ENCODE data around the gene CDH8.

CDH8 gene

GRCh38 chr16:61792194-61792909, 243.9 kb downstream of the CDH8 start:
- TF ChIP-seq EGR1 (IDR thresholded peaks at IDR 0.05) (no peak), MAX (IDR thresholded peaks at IDR 0.05) (no peak)

GRCh38 chr16:61791464-61791863, 244.8 kb downstream of the CDH8 start:
- no peak for TF ChIP-seq EP300 (IDR thresholded peaks at IDR 0.05; ENCODE audit: borderline replicate concordance)
- no peak for TF ChIP-seq EGR1 (IDR thresholded peaks at IDR 0.05)
- no peak for TF ChIP-seq TEAD4 (IDR thresholded peaks at IDR 0.05)
- no peak for TF ChIP-seq YY1 (IDR thresholded peaks at IDR 0.05; ENCODE audit: low read depth)
- no peak for TF ChIP-seq REST (IDR thresholded peaks at IDR 0.05; ENCODE audit: low read depth)
- no peak for TF ChIP-seq NFIC (IDR thresholded peaks at IDR 0.05)
- no peak for TF ChIP-seq USF1 (IDR thresholded peaks at IDR 0.05)
- TF ChIP-seq TCF12 (IDR thresholded peaks at IDR 0.05; ENCODE audit: low read depth) = no peak
- TF ChIP-seq RAD21 (IDR thresholded peaks at IDR 0.05; ENCODE audit: low read depth) = no peak
- TF ChIP-seq FOXM1 (IDR thresholded peaks at IDR 0.05; ENCODE audit: borderline replicate concordance, low read depth) = no peak
- no peak for TF ChIP-seq TAF1 (IDR thresholded peaks at IDR 0.05; ENCODE audit: low read depth)
- no peak for TF ChIP-seq ZBTB7A (IDR thresholded peaks at IDR 0.05; ENCODE audit: low read depth)
- no peak for TF ChIP-seq MAX (IDR thresholded peaks at IDR 0.05)

- TF ChIP-seq TCF12 (IDR thresholded peaks at IDR 0.05; ENCODE audit: low read depth) (no peak), NFIC (IDR thresholded peaks at IDR 0.05) (no peak), FOXM1 (IDR thresholded peaks at IDR 0.05; ENCODE audit: borderline replicate concordance, low read depth) (no peak), TAF1 (IDR thresholded peaks at IDR 0.05; ENCODE audit: low read depth) (no peak), TEAD4 (IDR thresholded peaks at IDR 0.05) (no peak), ZBTB7A (IDR thresholded peaks at IDR 0.05; ENCODE audit: low read depth) (no peak), YY1 (IDR thresholded peaks at IDR 0.05; ENCODE audit: low read depth) (no peak), CREB1 (IDR thresholded peaks at IDR 0.05; ENCODE audit: low read depth) (no peak)
Observed at GRCh38 chr16:61780161-61780560, 256.1 kb downstream of the CDH8 start.

GRCh38 chr16:61770301-61770700, 265.9 kb downstream of the CDH8 start:
- TF ChIP-seq CEBPB (IDR thresholded peaks at IDR 0.05) = no peak
- no peak for TF ChIP-seq YY1 (IDR thresholded peaks at IDR 0.05; ENCODE audit: low read depth)
- TF ChIP-seq ZBTB7A (IDR thresholded peaks at IDR 0.05; ENCODE audit: low read depth) = no peak
- no peak for TF ChIP-seq RAD21 (IDR thresholded peaks at IDR 0.05; ENCODE audit: low read depth)
- TF ChIP-seq CREB1 (IDR thresholded peaks at IDR 0.05; ENCODE audit: low read depth) = no peak
- no peak for TF ChIP-seq EGR1 (IDR thresholded peaks at IDR 0.05)
- TF ChIP-seq USF1 (IDR thresholded peaks at IDR 0.05) = no peak
- no peak for TF ChIP-seq NFIC (IDR thresholded peaks at IDR 0.05)
- no peak for TF ChIP-seq TAF1 (IDR thresholded peaks at IDR 0.05; ENCODE audit: low read depth)
- no peak for TF ChIP-seq TCF12 (IDR thresholded peaks at IDR 0.05; ENCODE audit: low read depth)

- TF ChIP-seq FOXM1 (IDR thresholded peaks at IDR 0.05; ENCODE audit: borderline replicate concordance, low read depth) = no peak
- TF ChIP-seq CREB1 (IDR thresholded peaks at IDR 0.05; ENCODE audit: low read depth) = no peak
Observed at GRCh38 chr16:61763991-61764390, 272.2 kb downstream of the CDH8 start.

- TF ChIP-seq YY1 (IDR thresholded peaks at IDR 0.05; ENCODE audit: low read depth) (no peak), CREB1 (IDR thresholded peaks at IDR 0.05; ENCODE audit: low read depth) (no peak), RAD21 (IDR thresholded peaks at IDR 0.05; ENCODE audit: low read depth) (no peak), MAX (IDR thresholded peaks at IDR 0.05) (no peak)
Observed at GRCh38 chr16:61763013-61763412, 273.2 kb downstream of the CDH8 start.

- TF ChIP-seq EGR1 (IDR thresholded peaks at IDR 0.05) = no peak
- TF ChIP-seq FOXM1 (IDR thresholded peaks at IDR 0.05; ENCODE audit: borderline replicate concordance, low read depth) = no peak
- no peak for TF ChIP-seq MAX (IDR thresholded peaks at IDR 0.05)
- no peak for TF ChIP-seq ZBTB7A (IDR thresholded peaks at IDR 0.05; ENCODE audit: low read depth)
- no peak for TF ChIP-seq CREB1 (IDR thresholded peaks at IDR 0.05; ENCODE audit: low read depth)
- no peak for TF ChIP-seq YY1 (IDR thresholded peaks at IDR 0.05; ENCODE audit: low read depth)
- no peak for TF ChIP-seq TCF12 (IDR thresholded peaks at IDR 0.05; ENCODE audit: low read depth)
- TF ChIP-seq CEBPB (IDR thresholded peaks at IDR 0.05) = no peak
- no peak for TF ChIP-seq USF1 (IDR thresholded peaks at IDR 0.05)
- no peak for TF ChIP-seq RAD21 (IDR thresholded peaks at IDR 0.05; ENCODE audit: low read depth)
- TF ChIP-seq EP300 (IDR thresholded peaks at IDR 0.05; ENCODE audit: borderline replicate concordance) = no peak
- no peak for TF ChIP-seq TAF1 (IDR thresholded peaks at IDR 0.05; ENCODE audit: low read depth)
- TF ChIP-seq TEAD4 (IDR thresholded peaks at IDR 0.05) = no peak
- no peak for TF ChIP-seq REST (IDR thresholded peaks at IDR 0.05; ENCODE audit: low read depth)
- TF ChIP-seq NFIC (IDR thresholded peaks at IDR 0.05) = no peak
Observed at GRCh38 chr16:61730997-61731396, 305.2 kb downstream of the CDH8 start.

All from Ishikawa (cell line).